CD14-positive monocyte (primary cell): ENCODE results near the gene SBF2. TPM values are rescaled to one million over a fixed set of nuclear protein-coding genes. Genes with fewer than 3 reads are reported as not detected.

Experiments used
- DNase-seq, 3 donors: peaks; one replicate each; pipeline ENCODE4 v3.0.0-alpha.2; 2011 to 2022
- H2AFZ ChIP-seq: 2 replicates; pipeline ENCODE4 v1.6.0; 2012; ENCODE audit warnings: mild to moderate bottlenecking, low read depth, low read length, inconsistent platforms; ENCODE audit not compliant: insufficient read depth, poor library complexity, severe bottlenecking
- H3K27ac ChIP-seq, 2 donors: 1 replicate in 1 of 2; 2 replicates in 1 of 2; pipeline ENCODE4 v1.5.1; 2012 to 2013; ENCODE audit warnings: low read length in 2 of 2, control low read depth in 1 of 2, inconsistent platforms in 1 of 2, low read depth in 1 of 2, mild to moderate bottlenecking in 1 of 2
- H3K27me3 ChIP-seq, 2 donors: one replicate each; pipeline versions ENCODE4 v1.6.0 to v1.6.1; 2011 to 2013; ENCODE audit warnings: low read length in 2 of 2; ENCODE audit not compliant: control insufficient read depth in 2 of 2, insufficient read depth in 2 of 2
- H3K36me3 ChIP-seq, 2 donors: replicated peaks in 1 of 2; 1 replicate in 1 of 2; 2 replicates in 1 of 2; pipeline versions ENCODE4 v1.5.1 to v1.6.1; 2012 to 2013; ENCODE audit warnings: low read length in 2 of 2, control low read depth in 1 of 2, inconsistent platforms in 1 of 2, mild to moderate bottlenecking in 1 of 2; ENCODE audit not compliant: insufficient read depth in 2 of 2, control insufficient read depth in 1 of 2
- H3K4me1 ChIP-seq, 2 donors: 1 replicate in 1 of 2; 2 replicates in 1 of 2; pipeline versions ENCODE4 v1.5.1 to v1.6.1; 2012 to 2013; ENCODE audit warnings: low read length in 2 of 2, control low read depth in 1 of 2, inconsistent platforms in 1 of 2, mild to moderate bottlenecking in 1 of 2, moderate library complexity in 1 of 2; ENCODE audit not compliant: insufficient read depth in 2 of 2, control insufficient read depth in 1 of 2
- H3K4me2 ChIP-seq: replicated peaks from 2 replicates; pipeline ENCODE3; 2012; ENCODE audit warnings: low read length, moderate library complexity, mild to moderate bottlenecking; ENCODE audit not compliant: poor library complexity, severe bottlenecking; ENCODE audit errors: extremely low read depth
- H3K4me3 ChIP-seq, 3 experiments: fragments of 200-600 bp in 1 of 3; sonication (generic) in 1 of 3; replicated peaks in 1 of 3; 1 replicate in 2 of 3; 2 replicates in 1 of 3; pipeline ENCODE4 v1.5.1; 2011 to 2013; ENCODE audit warnings: low read length in 3 of 3, mild to moderate bottlenecking in 3 of 3, control low read depth in 2 of 3, low read depth in 2 of 3, inconsistent platforms in 1 of 3, moderate library complexity in 1 of 3
- H3K79me2 ChIP-seq: 2 replicates; pipeline ENCODE4 v1.6.0; 2012; ENCODE audit warnings: mild to moderate bottlenecking, control low read depth, inconsistent platforms, low read length, moderate library complexity; ENCODE audit not compliant: insufficient read depth
- H3K9ac ChIP-seq: 2 replicates; pipeline ENCODE4 v1.6.0; 2017; ENCODE audit warnings: low read length, mild to moderate bottlenecking; ENCODE audit not compliant: insufficient read depth, poor library complexity, severe bottlenecking
- H3K9me3 ChIP-seq, 2 donors: replicated peaks in 1 of 2; 1 replicate in 1 of 2; 2 replicates in 1 of 2; pipeline versions ENCODE4 v1.5.1 to v1.6.1; 2012 to 2013; ENCODE audit warnings: low read length in 2 of 2, control low read depth in 1 of 2; ENCODE audit not compliant: control insufficient read depth in 1 of 2, insufficient read depth in 1 of 2
- H4K20me1 ChIP-seq: 2 replicates; pipeline ENCODE4 v1.6.0; 2012; ENCODE audit warnings: mild to moderate bottlenecking, low read length, control low read depth, moderate library complexity; ENCODE audit not compliant: insufficient read depth
- H3K27ac Mint-ChIP-seq, 7 donors: one replicate each; pipeline ENCODE4 v1.8.0; 2020; ENCODE audit warnings: mild to moderate bottlenecking in 7 of 7, mixed read lengths in 7 of 7, moderate library complexity in 6 of 7, inconsistent platforms in 2 of 7
- H3K27me3 Mint-ChIP-seq, 3 donors: one replicate each; pipeline ENCODE4 v1.8.0; 2021 to 2022; ENCODE audit warnings: low read depth in 3 of 3, mild to moderate bottlenecking in 3 of 3, mixed read lengths in 3 of 3, moderate library complexity in 3 of 3, inconsistent platforms in 1 of 3
- H3K36me3 Mint-ChIP-seq, 2 donors: one replicate each; pipeline ENCODE4 v1.8.0; 2020; ENCODE audit warnings: mixed read lengths in 2 of 2, inconsistent platforms in 1 of 2, mild to moderate bottlenecking in 1 of 2
- H3K4me1 Mint-ChIP-seq: one replicate; pipeline ENCODE4 v1.8.0; 2020; ENCODE audit warnings: mild to moderate bottlenecking, mixed read lengths
- H3K4me3 Mint-ChIP-seq, 2 donors: one replicate each; pipeline ENCODE4 v1.8.0; 2020; ENCODE audit warnings: mild to moderate bottlenecking in 2 of 2, mixed read lengths in 2 of 2, moderate library complexity in 1 of 2
- H3K9me3 Mint-ChIP-seq, 7 donors: one replicate each; pipeline ENCODE4 v1.8.0; 2020 to 2022; ENCODE audit warnings: mixed read lengths in 7 of 7, mild to moderate bottlenecking in 6 of 7, moderate library complexity in 6 of 7, inconsistent platforms in 2 of 7
- WGBS: methylation state at CpG from one replicate; pipeline ENCODE4 v1.1.5; 2013; ENCODE audit warnings: missing lambda C conversion rate; ENCODE audit not compliant: insufficient coverage; 5-methylcytosine and 5-hydroxymethylcytosine counted together
- intact Hi-C, 2 donors: fragments of 100-400 bp; cut with micrococcal nuclease; formaldehyde crosslinking; loops; one replicate each; pipeline versions ENCODE4 v1.15.0 to v1.15.1; 2023
- polyA plus RNA-seq, 3 donors: library from polyadenylated mRNA; depleted of rRNA in 1 of 3; unstranded in 2 of 3; stranded (reverse) in 1 of 3; fragments of 300-500 nt in 2 of 3; fragments of >200 nt in 1 of 3; fragmentation: Illumina TruSeq in 2 of 3; gene quantifications; 1 replicate in 2 of 3; 2 replicates in 1 of 3; pipeline ENCODE4 v1.2.3, GENCODE V29; 2012 to 2021
- TF ChIP-seq, protein P1 (sequence below): fragments of 200-600 bp; IDR thresholded peaks from one replicate; pipeline ENCODE4 v1.8.0; 2022; ENCODE audit warnings: antibody characterized with exemption, mild to moderate bottlenecking

Gene SBF2
- polyA plus RNA-seq, 3 donors: 8.9 to 30.7 (median 16.4) TPM

- TF ChIP-seq, protein P1, sequence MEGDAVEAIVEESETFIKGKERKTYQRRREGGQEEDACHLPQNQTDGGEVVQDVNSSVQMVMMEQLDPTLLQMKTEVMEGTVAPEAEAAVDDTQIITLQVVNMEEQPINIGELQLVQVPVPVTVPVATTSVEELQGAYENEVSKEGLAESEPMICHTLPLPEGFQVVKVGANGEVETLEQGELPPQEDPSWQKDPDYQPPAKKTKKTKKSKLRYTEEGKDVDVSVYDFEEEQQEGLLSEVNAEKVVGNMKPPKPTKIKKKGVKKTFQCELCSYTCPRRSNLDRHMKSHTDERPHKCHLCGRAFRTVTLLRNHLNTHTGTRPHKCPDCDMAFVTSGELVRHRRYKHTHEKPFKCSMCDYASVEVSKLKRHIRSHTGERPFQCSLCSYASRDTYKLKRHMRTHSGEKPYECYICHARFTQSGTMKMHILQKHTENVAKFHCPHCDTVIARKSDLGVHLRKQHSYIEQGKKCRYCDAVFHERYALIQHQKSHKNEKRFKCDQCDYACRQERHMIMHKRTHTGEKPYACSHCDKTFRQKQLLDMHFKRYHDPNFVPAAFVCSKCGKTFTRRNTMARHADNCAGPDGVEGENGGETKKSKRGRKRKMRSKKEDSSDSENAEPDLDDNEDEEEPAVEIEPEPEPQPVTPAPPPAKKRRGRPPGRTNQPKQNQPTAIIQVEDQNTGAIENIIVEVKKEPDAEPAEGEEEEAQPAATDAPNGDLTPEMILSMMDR: no peak
- Histone ChIP-seq H3K4me1 (peaks cover 0 to 6% of the 10 kb centered on the region in 2 donors), H3K27ac (peak overlapping the region in 1 of 2 donors; percentile 21), H3K4me2 (no peak overlapping the region), H3K9ac (no peak overlapping the region), H3K27me3 (no peaks in the 10 kb centered on the region), H3K36me3 (peaks cover 38 to 75% of the 10 kb centered on the region in 2 donors), H3K79me2 (no peaks in the 10 kb centered on the region), H3K4me3 (no peak overlapping the region), H4K20me1 (peaks cover 4% of the 10 kb centered on the region), H3K9me3 (no peaks in the 10 kb centered on the region), H2AFZ (no peak overlapping the region)
- DNase-seq: peak in 1 of 3 donors; percentile 9
- WGBS: no CpG with 5 or more reads among the region's 4 CpGs
- H3K4me3 Mint-ChIP-seq: no peak overlapping the region
- peaks cover 0 to 13% (median 6%) of the 10 kb centered on the region in 7 donors for H3K9me3 Mint-ChIP-seq
- H3K4me1 Mint-ChIP-seq: peaks cover 13% of the 10 kb centered on the region
- peak overlapping the region in 5 of 7 donors; percentile 13 to 86 (median 67) for H3K27ac Mint-ChIP-seq
- intact Hi-C loops: no loop called here
- peaks cover 53 to 81% of the 10 kb centered on the region in 2 donors for H3K36me3 Mint-ChIP-seq
- H3K27me3 Mint-ChIP-seq: no peaks in the 10 kb centered on the region
These were observed 554.7 kb downstream of the SBF2 start for GRCh38 chr11:9739123-9739900.

GRCh38 chr11:9738707-9739106 lies 555.3 kb downstream of the SBF2 start:
- Histone ChIP-seq H3K4me1 (peaks cover 0 to 6% of the 10 kb centered on the region in 2 donors), H3K36me3 (peaks cover 38 to 81% of the 10 kb centered on the region in 2 donors), H3K4me3 (no peak overlapping the region), H3K9ac (no peak overlapping the region), H3K79me2 (no peaks in the 10 kb centered on the region), H3K9me3 (no peaks in the 10 kb centered on the region), H3K27ac (peak overlapping the region in 1 of 2 donors; percentile 51), H4K20me1 (peaks cover 4% of the 10 kb centered on the region), H2AFZ (no peak overlapping the region), H3K27me3 (no peaks in the 10 kb centered on the region), H3K4me2 (no peak overlapping the region)
- intact Hi-C loops: no loop called here
- peaks cover 13% of the 10 kb centered on the region for H3K4me1 Mint-ChIP-seq
- H3K36me3 Mint-ChIP-seq: peaks cover 58 to 83% of the 10 kb centered on the region in 2 donors
- no peak overlapping the region for H3K4me3 Mint-ChIP-seq
- DNase-seq: no peak
- peaks cover 0 to 13% (median 6%) of the 10 kb centered on the region in 7 donors for H3K9me3 Mint-ChIP-seq
- H3K27ac Mint-ChIP-seq: peak overlapping the region in 5 of 7 donors; percentile 27 to 84 (median 57)
- TF ChIP-seq, protein P1: no peak
- 100% methylated on average over 1 of the region's 1 CpG for WGBS
- H3K27me3 Mint-ChIP-seq: no peaks in the 10 kb centered on the region
